Nucleus accumbens (tissue), 56 donors: ENCODE results near the gene OR2M3.
"Not testable (repeated sequence)": the region's sequence is repeated elsewhere in the genome, so short reads cannot be mapped to it uniquely, and the experiment has no call there.

Experiments
- DNase-seq, 56 donors: peaks; one replicate each; lab custom pipeline; 2025; lab: John Stamatoyannopoulos, UW

Gene OR2M3

DNA sequence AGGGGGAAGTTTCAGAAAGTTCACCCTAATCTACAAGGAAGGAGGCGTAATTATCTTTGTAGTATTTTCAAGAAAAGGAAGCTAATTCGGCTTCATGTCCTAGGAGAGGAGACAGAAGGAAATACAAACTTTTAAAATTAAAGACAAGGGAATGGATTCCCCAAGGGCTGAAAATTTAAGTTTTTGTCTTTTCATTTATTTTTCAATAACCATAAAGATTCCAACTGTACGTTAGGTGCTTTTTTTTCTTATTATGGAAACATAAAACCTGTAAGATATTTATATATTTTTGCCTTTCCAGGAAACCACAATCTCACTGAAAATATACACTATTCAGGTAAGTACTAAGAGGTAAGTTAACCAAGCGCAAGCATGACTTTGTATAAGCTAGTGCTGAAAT is at the start of gene OR2M3:
Gene OR2M3, plus strand, starts transcription at position 301 of the 400 bp plus-strand sequence. CDS start 5,803 bp downstream, outside the sequence.
- DNase-seq, result no peak

DNA sequence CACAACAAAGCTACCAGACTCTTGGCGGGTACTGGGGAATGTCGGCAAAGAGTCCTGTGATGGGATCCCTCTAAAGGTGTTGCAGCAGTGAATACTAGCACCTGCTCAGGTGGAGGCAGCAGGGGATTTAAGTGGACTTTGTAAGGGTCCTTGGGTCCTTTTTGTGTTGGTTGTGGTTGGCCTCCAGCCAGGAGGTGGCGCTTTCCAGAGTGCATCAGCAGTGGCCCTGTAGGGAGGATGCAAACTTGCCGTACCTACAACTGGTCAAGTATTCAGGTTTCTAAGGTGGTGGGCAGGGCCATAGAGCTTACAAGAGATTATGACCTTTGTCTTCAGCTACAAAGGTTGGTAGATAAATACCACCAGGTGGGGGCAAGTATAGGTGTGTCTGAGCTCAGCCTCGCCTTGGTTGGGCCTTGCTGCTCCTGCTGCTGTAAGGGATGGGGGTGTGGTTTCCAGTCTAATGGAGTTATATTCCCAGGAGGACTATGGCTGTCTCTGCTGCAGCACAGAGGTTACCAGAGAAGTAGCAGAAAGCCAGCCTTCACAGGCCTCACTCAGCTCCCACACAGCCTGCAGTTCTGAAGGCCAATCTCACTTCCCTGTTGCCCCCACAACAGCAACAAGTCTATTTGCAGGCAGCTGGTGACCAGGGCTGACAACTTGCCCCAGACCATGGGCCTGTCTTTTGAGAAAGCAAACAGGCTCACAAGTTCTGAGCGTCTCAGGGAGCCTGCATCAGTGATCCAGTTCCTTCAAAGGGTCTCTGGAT is 44.8 kb upstream of the OR2M3 start:
- no peak for DNase-seq

- no peak for DNase-seq
These were observed 41.1 kb upstream of the OR2M3 start for GRCh38 chr1:248155927-248156326.

DNA sequence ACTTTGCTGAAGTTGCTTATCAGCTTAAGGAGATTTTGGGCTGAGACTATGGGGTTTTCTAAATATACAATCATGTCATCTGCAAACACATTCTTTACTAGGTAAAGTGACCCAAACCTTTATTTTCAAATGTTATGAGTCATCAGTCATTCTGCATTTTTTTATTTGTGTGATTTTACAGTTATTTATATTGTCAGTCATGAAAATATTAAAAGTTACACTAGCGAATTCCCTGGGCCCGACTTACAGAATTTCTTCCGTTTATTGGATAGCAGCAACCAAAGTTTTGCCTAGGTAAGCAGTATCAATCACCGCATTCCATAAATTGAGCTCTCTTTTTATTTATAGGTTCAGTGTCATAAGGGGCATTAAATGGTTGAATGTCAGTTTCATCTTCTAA is 38.3 kb upstream of the OR2M3 start:
- no peak for DNase-seq

GRCh38 chr1:248164031-248164430 is 33.0 kb upstream of the OR2M3 start:
- no peak for DNase-seq

GRCh38 chr1:248165186-248165585 is 31.9 kb upstream of the OR2M3 start:
- no peak for DNase-seq

GRCh38 chr1:248174521-248174920 is 22.5 kb upstream of the OR2M3 start, which contains the start of gene OR2M2:
TSS of gene OR2M2 (plus strand) at chr1:248174821. CDS start at chr1:248179986, 5,165 bp downstream.
- no peak for DNase-seq

- DNase-seq, result no peak
These were observed 13.1 kb upstream of the OR2M3 start for GRCh38 chr1:248183996-248184395.

- no peak for DNase-seq
These were observed 9.7 kb upstream of the OR2M3 start for GRCh38 chr1:248187363-248187762.

DNA sequence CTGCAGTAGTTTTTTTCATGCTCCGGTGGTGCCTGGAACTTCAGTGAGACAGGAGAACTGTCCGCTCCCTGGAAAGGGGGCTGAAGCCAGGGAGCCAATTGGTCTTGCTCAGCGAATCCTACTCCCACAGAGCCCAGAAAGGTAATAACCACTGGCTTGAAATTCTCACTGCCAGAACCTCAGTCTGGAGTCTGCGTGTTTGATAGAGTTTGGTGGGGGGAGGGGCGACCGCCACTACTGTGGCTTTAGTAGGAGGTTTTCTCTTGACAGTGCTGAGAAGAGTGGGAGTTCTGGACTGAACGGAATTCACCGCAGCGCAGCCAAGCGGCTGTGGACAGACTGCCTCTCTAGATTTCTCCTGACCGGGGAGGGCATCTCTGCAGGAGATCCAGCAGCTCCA is 8.0 kb upstream of the OR2M3 start:
- no peak for DNase-seq

GRCh38 chr1:248194117-248194516 is 2.9 kb upstream of the OR2M3 start:
- no peak for DNase-seq

- no peak for DNase-seq
These were observed 18.8 kb downstream of the OR2M3 start for GRCh38 chr1:248215880-248216279.

GRCh38 chr1:248225537-248225936 is 28.5 kb downstream of the OR2M3 start:
- no peak for DNase-seq

- no peak for DNase-seq
These were observed 32.4 kb downstream of the OR2M3 start for GRCh38 chr1:248229360-248229908.

- DNase-seq, result no peak
These were observed 34.1 kb downstream of the OR2M3 start, which contains the start of gene OR2M4 for GRCh38 chr1:248231117-248231516. TSS of gene OR2M4 (plus strand) at chr1:248231417. CDS start at chr1:248238929, 7,512 bp downstream.

- no peak for DNase-seq
These were observed 42.4 kb downstream of the OR2M3 start for GRCh38 chr1:248239478-248239877.

- DNase-seq, result peak in 32 of 56 donors; percentile 2 to 47 (median 17)
These were observed 46.1 kb downstream of the OR2M3 start for GRCh38 chr1:248243204-248243603.

DNA sequence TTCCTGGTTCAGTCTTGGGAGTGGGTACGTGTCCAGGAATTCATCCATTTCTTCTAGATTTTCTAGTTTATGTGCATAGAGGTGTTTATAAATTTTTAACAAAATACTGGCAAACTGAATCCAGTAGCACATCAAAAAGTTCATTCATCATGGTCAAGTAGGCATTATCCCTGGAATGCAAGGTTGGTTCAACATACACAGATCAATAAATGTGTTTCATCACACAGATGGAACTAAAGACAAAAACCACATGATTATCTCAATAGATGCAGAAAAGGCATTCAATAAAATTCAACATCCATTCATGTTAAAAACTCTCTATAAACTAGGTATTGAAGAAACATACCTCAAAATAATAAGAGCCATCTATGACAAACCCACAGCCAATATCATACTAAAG is 62.2 kb downstream of the OR2M3 start:
- not testable (repeated sequence) for DNase-seq
